Activated CD8-positive, alpha-beta memory T cell treated with anti-CD3 and anti-CD28 coated beads, Interleukin-2, amount 10 ng/mL, durations not matched to agents 7 days and 5 days (primary cell): Measurements from ENCODE around the gene SBDS. TPM values are rescaled to one million over a fixed set of nuclear protein-coding genes. Genes with fewer than 3 reads are reported as not detected.

ENCODE experiments used
- ATAC-seq: fragments of 150-1000 bp; cut with Tn5 transposase; one replicate; pipeline ENCODE4 v1.10.0; 2021; ENCODE audit warnings: moderate library complexity
- CTCF ChIA-PET: fragments of 350-600 bp; sonication (Branson Sonifier 250); formaldehyde crosslinking; loops from one replicate; lab custom pipeline; 2021; ENCODE audit warnings: antibody characterized with exemption; lab: Charles Lee
- DNase-seq: peaks from one replicate; pipeline ENCODE4 v3.0.0-alpha.2; 2020
- H3K27ac Mint-ChIP-seq: one replicate; pipeline ENCODE4 v1.8.0; 2021; ENCODE audit warnings: mild to moderate bottlenecking, mixed read lengths
- H3K27me3 Mint-ChIP-seq: one replicate; pipeline ENCODE4 v1.8.0; 2021; ENCODE audit warnings: mixed read lengths
- H3K36me3 Mint-ChIP-seq: one replicate; pipeline ENCODE4 v1.8.0; 2021; ENCODE audit warnings: mild to moderate bottlenecking, mixed read lengths
- H3K4me1 Mint-ChIP-seq: one replicate; pipeline ENCODE4 v1.8.0; 2021; ENCODE audit warnings: mixed read lengths
- H3K4me3 Mint-ChIP-seq: one replicate; pipeline ENCODE4 v1.8.0; 2021; ENCODE audit warnings: mild to moderate bottlenecking, moderate library complexity, mixed read lengths
- H3K9me3 Mint-ChIP-seq: one replicate; pipeline ENCODE4 v1.8.0; 2022; ENCODE audit warnings: low read depth, mixed read lengths
- total RNA-seq, 2 experiments: library from RNA; stranded (reverse); gene quantifications; one replicate each; pipeline ENCODE4 v1.2.3, GENCODE V29; 2021

Gene SBDS
- total RNA-seq, 2 experiments from 2014 or later, result 32.4 to 49.1 TPM

GRCh38 chr7:66948480-66949109 lies 46.8 kb downstream of the SBDS start:
- Mint-ChIP-seq H3K4me3 (no peak overlapping the region), H3K9me3 (no peaks in the 10 kb centered on the region), H3K4me1 (no peaks in the 10 kb centered on the region), H3K27me3 (no peaks in the 10 kb centered on the region), H3K27ac (no peak overlapping the region), H3K36me3 (peaks cover 40% of the 10 kb centered on the region)
- no peak for DNase-seq
- ATAC-seq, result no peak
- CTCF ChIA-PET, result no interaction called here

- no peaks in the 10 kb centered on the region for H3K4me1 Mint-ChIP-seq
- peaks cover 43% of the 10 kb centered on the region for H3K36me3 Mint-ChIP-seq
- H3K9me3 Mint-ChIP-seq, result no peaks in the 10 kb centered on the region
- ATAC-seq (no peak), DNase-seq (no peak)
- H3K27me3 Mint-ChIP-seq, result no peaks in the 10 kb centered on the region
- H3K27ac Mint-ChIP-seq, result no peak overlapping the region
- H3K4me3 Mint-ChIP-seq, result no peak overlapping the region
- CTCF ChIA-PET, result interaction anchor here (0.6 kb wide), 1 partner anchor 389 kb away, joined by 3 read pairs; no protein-coding TSS in a partner anchor
Observed at GRCh38 chr7:66946545-66946944, 48.8 kb downstream of the SBDS start.

- no peak overlapping the region for H3K4me3 Mint-ChIP-seq
- no peak overlapping the region for H3K27ac Mint-ChIP-seq
- no peak for ATAC-seq
- CTCF ChIA-PET, result no interaction called here
- peaks cover 54% of the 10 kb centered on the region for H3K36me3 Mint-ChIP-seq
- no peak for DNase-seq
- H3K27me3 Mint-ChIP-seq, result no peaks in the 10 kb centered on the region
- no peaks in the 10 kb centered on the region for H3K9me3 Mint-ChIP-seq
- peaks cover 33% of the 10 kb centered on the region for H3K4me1 Mint-ChIP-seq
Observed at GRCh38 chr7:66939325-66939724, 56.1 kb downstream of the SBDS start.

GRCh38 chr7:66937940-66938339 lies 57.4 kb downstream of the SBDS start:
- CTCF ChIA-PET, result no interaction called here
- Mint-ChIP-seq H3K36me3 (peaks cover 50% of the 10 kb centered on the region), H3K27me3 (no peaks in the 10 kb centered on the region), H3K27ac (peak overlapping the region; percentile 23), H3K9me3 (no peaks in the 10 kb centered on the region), H3K4me1 (peaks cover 38% of the 10 kb centered on the region), H3K4me3 (no peak overlapping the region)
- ATAC-seq (no peak), DNase-seq (no peak)

Other genes with a start within 250 kb of the SBDS start
- gene TMEM248, start 74.4 kb downstream of the SBDS start, total RNA-seq, result 10 to 100 TPM; 84.8 to 90.2 TPM
- 10 to 100 TPM; 13.4 to 18.5 TPM for gene TYW1, start 1.2 kb upstream of the SBDS start, total RNA-seq